Stomach (tissue), 19 donors: ENCODE results near the gene TATDN3. TPM values are rescaled to one million over a fixed set of nuclear protein-coding genes. Genes with fewer than 3 reads are reported as not detected.
A peak's percentile ranks its signal among the peaks of the same experiment; 100 is the strongest.

Source experiments
- DNase-seq, 2 donors: peaks; one replicate each; pipeline versions ENCODE4 v3.0.0 to v3.0.0-alpha.2; 2013 to 2019
- H3K27ac ChIP-seq, 5 donors: fragments of 200-600 bp in 4 of 5; sonication (generic) in 4 of 5; one replicate each; pipeline ENCODE4 v1.5.1; 2013 to 2019; ENCODE audit warnings: mild to moderate bottlenecking in 1 of 5, moderate library complexity in 1 of 5
- H3K27me3 ChIP-seq, 3 donors: fragments of 200-600 bp; sonication (generic); one replicate each; pipeline ENCODE4 v1.5.1; 2017 to 2019; ENCODE audit warnings: mixed run types in 1 of 3
- H3K36me3 ChIP-seq, 4 donors: fragments of 200-600 bp; sonication (generic); 1 replicate in 3 of 4; 2 replicates in 1 of 4; pipeline ENCODE4 v1.5.1; 2016 to 2019
- H3K4me1 ChIP-seq, 4 donors: fragments of 200-600 bp; sonication (generic); one replicate each; pipeline ENCODE4 v1.5.1; 2016 to 2019
- H3K4me3 ChIP-seq, 4 donors: fragments of 200-600 bp; sonication (generic) in 3 of 4; one replicate each; pipeline ENCODE4 v1.5.1; 2016 to 2019; ENCODE audit warnings: mild to moderate bottlenecking in 1 of 4
- H3K9me3 ChIP-seq, 4 donors: fragments of 200-600 bp; sonication (generic); one replicate each; pipeline ENCODE4 v1.5.1; 2016 to 2019
- EP300 ChIP-seq: sonication (generic); formaldehyde crosslinking; IDR thresholded peaks from one replicate; pipeline ENCODE4 v1.6.1; 2017; ENCODE audit warnings: antibody characterized with exemption
- POLR2A ChIP-seq, 4 donors: fragments of 450-650 bp; IDR thresholded peaks; one replicate each; pipeline ENCODE4 v1.6.1; 2016; ENCODE audit warnings: antibody characterized with exemption in 4 of 4, control low read depth in 2 of 4, mild to moderate bottlenecking in 1 of 4, moderate library complexity in 1 of 4
- POLR2AphosphoS5 ChIP-seq, 3 donors: sonication (generic); formaldehyde crosslinking; IDR thresholded peaks; one replicate each; pipeline ENCODE4 v1.6.1; 2016; ENCODE audit warnings: antibody characterized with exemption in 3 of 3
- whole genome bisulfite sequencing, 5 donors: extraction: QIAGEN DNeasy Blood & Tissue Kit in 3 of 5; methylation state at CpG; one replicate each; pipeline versions ENCODE4 v1.1.5 to v1.1.7; 2013 to 2018; 5-methylcytosine and 5-hydroxymethylcytosine counted together
- intact Hi-C: fragments of 100-400 bp; cut with DNase I; formaldehyde crosslinking; loops from one replicate; pipeline ENCODE4 v1.15.1; 2023; ENCODE audit warnings: low total_unique reads
- long read RNA-seq, 10 donors: transcript quantifications; one replicate each; lab custom pipeline, GENCODE V29; 2026
- polyA plus RNA-seq, 3 donors: library from polyadenylated mRNA; stranded (reverse); fragments of 200-250 nt; gene quantifications; one replicate each; pipeline ENCODE4 v1.2.3, GENCODE V29; 2013
- total RNA-seq, 5 donors: library from RNA; depleted of rRNA; stranded (reverse); fragments of >200 nt; gene quantifications; one replicate each; pipeline versions ENCODE4 v1.1.0 to v1.2.3, GENCODE V29; 2014 to 2016
- TF ChIP-seq, protein P1 (sequence below), 7 experiments: fragments of 450-650 bp in 4 of 7; fragments of 200-600 bp in 3 of 7; sonication (generic) in 3 of 7; IDR thresholded peaks; one replicate each; pipeline ENCODE4 v1.5.1; 2016 to 2019; ENCODE audit warnings: antibody characterized with exemption in 7 of 7, control low read depth in 2 of 7, mild to moderate bottlenecking in 1 of 7
- donor health status: healthy with polysubstance abuse.
- donor health status: Bipolar disorder and iron deficiency.
- donor health status: healthy.

The TATDN3 gene, protein sequence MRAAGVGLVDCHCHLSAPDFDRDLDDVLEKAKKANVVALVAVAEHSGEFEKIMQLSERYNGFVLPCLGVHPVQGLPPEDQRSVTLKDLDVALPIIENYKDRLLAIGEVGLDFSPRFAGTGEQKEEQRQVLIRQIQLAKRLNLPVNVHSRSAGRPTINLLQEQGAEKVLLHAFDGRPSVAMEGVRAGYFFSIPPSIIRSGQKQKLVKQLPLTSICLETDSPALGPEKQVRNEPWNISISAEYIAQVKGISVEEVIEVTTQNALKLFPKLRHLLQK
- total RNA-seq, result 10 to 100 TPM in 2 of 5 donors, 1 to 10 TPM in 3; 2.6 to 52.2 (median 9.3) TPM
- 10 to 100 TPM in 2 of 3 donors, 1 to 10 TPM in 1; 8.1 to 11.2 (median 11.1) TPM for polyA plus RNA-seq
- long read RNA-seq, donor 1, result 0 reads
- long read RNA-seq, donor 2, partial matches to known transcripts, result 0 of 3 reads
- long read RNA-seq, donor 2, other reads (novel, unspliced or antisense), result 0 of 3 reads
- long read RNA-seq, donor 3, partial matches to known transcripts, result 0 of 3 reads
- long read RNA-seq, donor 3, other reads (novel, unspliced or antisense), result 0 of 3 reads
- long read RNA-seq, donor 4, partial matches to known transcripts, result 0 of 1 reads
- long read RNA-seq, donor 4, other reads (novel, unspliced or antisense), result 0 of 1 reads
- long read RNA-seq, donor 5, result 0 reads
- long read RNA-seq, donor 6, result 0 reads
- long read RNA-seq, donor 7, partial matches to known transcripts, result 0 of 2 reads
- long read RNA-seq, donor 7, other reads (novel, unspliced or antisense), result 0 of 2 reads
- long read RNA-seq, donor 8, partial matches to known transcripts, result 0 of 2 reads
- long read RNA-seq, donor 8, other reads (novel, unspliced or antisense), result 0 of 2 reads
- long read RNA-seq, donor 9, partial matches to known transcripts, result 0 of 1 reads
- long read RNA-seq, donor 9, other reads (novel, unspliced or antisense), result 0 of 1 reads
- long read RNA-seq, donor 10, partial matches to known transcripts, result 0 of 1 reads
- long read RNA-seq, donor 10, other reads (novel, unspliced or antisense), result 0 of 1 reads

DNA sequence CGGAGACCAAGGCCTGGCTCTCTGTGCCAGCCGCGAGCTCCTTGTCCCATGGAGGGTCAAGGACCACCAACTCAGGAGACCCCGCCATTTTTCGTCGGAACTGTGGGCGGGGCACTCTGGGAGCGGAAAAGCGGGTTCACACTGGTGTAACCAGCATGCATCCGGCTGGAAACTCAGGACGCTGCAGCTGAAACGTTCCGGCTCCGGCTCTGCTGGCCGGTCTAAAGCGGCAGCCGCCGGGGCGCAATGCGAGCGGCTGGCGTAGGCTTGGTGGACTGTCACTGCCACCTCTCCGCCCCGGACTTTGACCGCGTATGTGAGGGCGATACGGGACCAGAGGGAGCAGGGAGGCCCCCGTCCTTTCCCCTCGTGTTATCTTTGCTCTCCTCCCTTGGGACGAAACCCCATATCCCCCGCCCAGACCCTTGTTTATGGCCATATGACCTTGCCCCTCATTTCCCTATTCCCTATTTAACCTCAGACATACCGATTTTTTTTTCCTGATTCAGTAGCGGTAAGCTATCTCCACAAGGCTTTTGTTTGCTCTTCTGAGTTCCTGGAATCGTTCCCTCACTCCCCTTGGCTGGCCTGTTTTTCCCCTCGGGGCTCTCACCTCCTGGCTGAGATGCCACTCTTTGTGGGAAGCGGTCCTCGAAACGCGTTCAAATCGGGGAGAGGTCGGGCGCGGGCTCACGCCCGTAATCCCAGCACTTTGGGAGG, at the start of gene TATDN3, which contains the start of gene NSL1:
TSS of gene TATDN3 (plus strand) at position 219 of the 720 bp plus-strand sequence. CDS start at position 247, 28 bp downstream.
TSS of gene NSL1 (minus strand) at position 102 of the 720 bp plus-strand sequence. CDS start at position 88, 14 bp downstream.
- DNase-seq, result peak; percentile 90 to 98
- intact Hi-C loops, result no loop called here
- TF ChIP-seq POLR2AphosphoS5 (IDR thresholded peaks at IDR 0.05) (peak; percentile 85 to 94 (median 91)), POLR2A (IDR thresholded peaks at IDR 0.05) (no peak), EP300 (peak; percentile 27)
- TF ChIP-seq, protein P1, sequence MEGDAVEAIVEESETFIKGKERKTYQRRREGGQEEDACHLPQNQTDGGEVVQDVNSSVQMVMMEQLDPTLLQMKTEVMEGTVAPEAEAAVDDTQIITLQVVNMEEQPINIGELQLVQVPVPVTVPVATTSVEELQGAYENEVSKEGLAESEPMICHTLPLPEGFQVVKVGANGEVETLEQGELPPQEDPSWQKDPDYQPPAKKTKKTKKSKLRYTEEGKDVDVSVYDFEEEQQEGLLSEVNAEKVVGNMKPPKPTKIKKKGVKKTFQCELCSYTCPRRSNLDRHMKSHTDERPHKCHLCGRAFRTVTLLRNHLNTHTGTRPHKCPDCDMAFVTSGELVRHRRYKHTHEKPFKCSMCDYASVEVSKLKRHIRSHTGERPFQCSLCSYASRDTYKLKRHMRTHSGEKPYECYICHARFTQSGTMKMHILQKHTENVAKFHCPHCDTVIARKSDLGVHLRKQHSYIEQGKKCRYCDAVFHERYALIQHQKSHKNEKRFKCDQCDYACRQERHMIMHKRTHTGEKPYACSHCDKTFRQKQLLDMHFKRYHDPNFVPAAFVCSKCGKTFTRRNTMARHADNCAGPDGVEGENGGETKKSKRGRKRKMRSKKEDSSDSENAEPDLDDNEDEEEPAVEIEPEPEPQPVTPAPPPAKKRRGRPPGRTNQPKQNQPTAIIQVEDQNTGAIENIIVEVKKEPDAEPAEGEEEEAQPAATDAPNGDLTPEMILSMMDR (IDR thresholded peaks at IDR 0.05), result peak in 1 of 7 experiments; percentile 2
- WGBS, 5 donors, result 0 to 1% (median 0%) methylated on average over 42 to 46 of the region's 46 CpGs
- no peaks in the 10 kb centered on the region for H3K27me3 ChIP-seq
- peak within 1 kb of the TSS; percentile 82 to 97 (median 92) for H3K4me3 ChIP-seq
- H3K36me3 ChIP-seq, result peaks cover 5 to 24% (median 8%) of the 10 kb centered on the region in 4 donors
- no peaks in the 10 kb centered on the region for H3K9me3 ChIP-seq
- peak within 1 kb of the TSS; percentile 94 to 97 (median 95) for H3K27ac ChIP-seq
- H3K4me1 ChIP-seq, result peaks cover 12 to 64% (median 34%) of the 10 kb centered on the region in 4 donors

DNA sequence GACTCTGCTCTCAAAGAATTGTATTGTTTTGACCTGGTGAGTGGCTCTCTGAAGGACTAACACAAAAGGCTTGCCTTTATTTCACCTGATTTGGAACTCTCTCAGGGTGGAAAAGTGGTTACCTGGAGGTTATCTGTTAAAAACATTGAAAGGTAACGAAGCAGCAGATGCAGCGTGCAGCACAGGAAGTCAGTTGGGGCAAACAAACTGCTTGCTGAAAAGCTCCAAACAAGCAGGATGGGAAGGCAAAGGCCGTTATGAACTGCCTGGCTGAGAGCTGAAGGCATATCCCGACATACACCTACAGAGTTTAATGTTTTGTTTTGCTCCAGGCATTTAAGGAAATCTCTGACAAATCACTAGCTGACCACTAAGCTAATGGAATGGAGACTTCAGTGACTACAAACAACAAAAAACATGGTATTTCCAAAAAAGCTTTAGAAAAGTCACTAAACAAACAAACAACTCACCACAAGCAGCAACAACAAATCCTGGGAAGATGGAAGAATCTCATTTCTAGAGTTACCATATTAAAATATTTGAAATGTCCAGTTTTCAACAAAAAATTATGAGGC, 47.7 kb upstream of the TATDN3 start:
- Histone ChIP-seq H3K4me3 (no peak overlapping the region), H3K36me3 (peaks cover 0 to 6% (median 3%) of the 10 kb centered on the region in 4 donors), H3K9me3 (no peaks in the 10 kb centered on the region), H3K27me3 (no peaks in the 10 kb centered on the region), H3K27ac (no peak overlapping the region), H3K4me1 (peaks cover 0 to 6% (median 0%) of the 10 kb centered on the region in 4 donors)
- intact Hi-C loops, result no loop called here
- 26 to 58% (median 52%) methylated on average over 4 of the region's 4 CpGs for WGBS, 5 donors
- no peak for DNase-seq
- no peak for TF ChIP-seq POLR2AphosphoS5 (IDR thresholded peaks at IDR 0.05)
- no peak for TF ChIP-seq POLR2A (IDR thresholded peaks at IDR 0.05)
- TF ChIP-seq, protein P1 (IDR thresholded peaks at IDR 0.05), result no peak
- no peak for TF ChIP-seq EP300

DNA sequence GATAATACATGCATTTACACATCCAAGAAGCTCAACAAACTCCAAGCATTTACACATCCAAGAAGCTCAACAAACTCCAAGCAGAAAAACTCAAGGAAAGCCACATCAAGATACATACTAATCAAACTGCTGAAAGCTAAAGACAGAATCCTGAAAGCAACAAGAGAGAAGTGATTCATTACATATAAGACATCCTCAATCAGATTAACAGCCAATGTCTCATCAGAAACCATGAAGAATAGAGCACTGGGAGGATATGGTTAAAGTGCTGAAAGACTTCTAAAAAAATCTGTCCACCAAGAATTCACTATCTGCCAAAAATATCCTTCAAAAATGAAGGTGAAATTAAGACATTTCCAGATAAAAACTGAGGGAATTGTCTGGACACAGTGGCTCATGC, 46.4 kb upstream of the TATDN3 start:
- intact Hi-C loops, result no loop called here
- Histone ChIP-seq H3K36me3 (peaks cover 0 to 6% (median 3%) of the 10 kb centered on the region in 4 donors), H3K27me3 (no peaks in the 10 kb centered on the region), H3K4me3 (no peak overlapping the region), H3K4me1 (peaks cover 0 to 16% (median 8%) of the 10 kb centered on the region in 4 donors), H3K9me3 (no peaks in the 10 kb centered on the region), H3K27ac (no peak overlapping the region)
- TF ChIP-seq POLR2A (IDR thresholded peaks at IDR 0.05), result no peak
- no peak for TF ChIP-seq POLR2AphosphoS5 (IDR thresholded peaks at IDR 0.05)
- DNase-seq, result no peak

DNA sequence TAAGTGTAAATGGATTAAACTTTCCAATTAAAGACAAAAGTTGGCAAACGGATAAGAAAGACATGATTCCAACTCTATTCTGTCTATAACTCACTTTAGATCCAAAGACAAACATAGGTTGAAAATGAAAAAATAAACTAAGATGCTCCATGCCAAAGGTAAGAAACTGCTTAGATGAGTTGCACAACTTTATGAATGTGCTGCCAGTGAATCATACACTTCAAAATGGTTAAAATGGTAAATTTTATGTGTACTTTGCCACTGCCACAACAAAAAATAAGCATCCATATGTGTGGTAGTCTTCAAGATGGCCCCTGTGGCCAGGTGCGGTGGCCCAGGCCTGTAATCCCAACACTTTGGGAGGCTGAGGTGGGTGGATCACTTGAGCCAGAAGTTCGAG, 45.1 kb upstream of the TATDN3 start:
- WGBS, 5 donors, result 91 to 97% (median 94%) methylated on average over 3 of the region's 3 CpGs
- intact Hi-C loops, result no loop called here
- DNase-seq, result no peak
- H3K4me1 ChIP-seq, result peaks cover 0 to 21% (median 12%) of the 10 kb centered on the region in 4 donors
- H3K27me3 ChIP-seq, result no peaks in the 10 kb centered on the region
- H3K4me3 ChIP-seq, result no peak overlapping the region
- no peak overlapping the region for H3K27ac ChIP-seq
- H3K36me3 ChIP-seq, result peaks cover 0 to 2% (median under 1%) of the 10 kb centered on the region in 4 donors
- H3K9me3 ChIP-seq, result no peaks in the 10 kb centered on the region
- TF ChIP-seq, protein P1 (IDR thresholded peaks at IDR 0.05), result no peak
- TF ChIP-seq POLR2A (IDR thresholded peaks at IDR 0.05) (no peak), EP300 (no peak), POLR2AphosphoS5 (IDR thresholded peaks at IDR 0.05) (no peak)
